Central memory CD8-positive, alpha-beta T cell (primary cell): Measurements from ENCODE around the gene MAML1.

Source experiments
- ATAC-seq: fragments of 150-1000 bp; cut with Tn5 transposase; replicated peaks from 2 replicates; pipeline ENCODE4 v1.10.0; 2022; ENCODE audit warnings: mild to moderate bottlenecking, moderate FRiP score, moderate number of reproducible peaks; ENCODE audit not compliant: poor library complexity, severe bottlenecking; ENCODE audit errors: extremely low read depth
- DNase-seq, 2 donors: peaks; one replicate each; pipeline ENCODE4 v3.0.0; 2021; ENCODE audit warnings: low spot score in 2 of 2
- H3K27ac Mint-ChIP-seq: one replicate; pipeline ENCODE4 v1.8.0; 2022; ENCODE audit warnings: low read depth, mild to moderate bottlenecking, moderate library complexity, mixed read lengths
- H3K27me3 Mint-ChIP-seq: one replicate; pipeline ENCODE4 v1.8.0; 2022; ENCODE audit warnings: mixed read lengths
- H3K36me3 Mint-ChIP-seq: one replicate; pipeline ENCODE4 v1.8.0; 2022; ENCODE audit warnings: mild to moderate bottlenecking, moderate library complexity, mixed read lengths; ENCODE audit not compliant: insufficient read depth
- H3K4me1 Mint-ChIP-seq: one replicate; pipeline ENCODE4 v1.8.0; 2022; ENCODE audit warnings: mixed read lengths
- H3K4me3 Mint-ChIP-seq: one replicate; pipeline ENCODE4 v1.8.0; 2022; ENCODE audit warnings: mild to moderate bottlenecking, moderate library complexity, mixed read lengths
- H3K9me3 Mint-ChIP-seq: one replicate; pipeline ENCODE4 v1.8.0; 2022; ENCODE audit warnings: mixed read lengths

Gene MAML1

DNA sequence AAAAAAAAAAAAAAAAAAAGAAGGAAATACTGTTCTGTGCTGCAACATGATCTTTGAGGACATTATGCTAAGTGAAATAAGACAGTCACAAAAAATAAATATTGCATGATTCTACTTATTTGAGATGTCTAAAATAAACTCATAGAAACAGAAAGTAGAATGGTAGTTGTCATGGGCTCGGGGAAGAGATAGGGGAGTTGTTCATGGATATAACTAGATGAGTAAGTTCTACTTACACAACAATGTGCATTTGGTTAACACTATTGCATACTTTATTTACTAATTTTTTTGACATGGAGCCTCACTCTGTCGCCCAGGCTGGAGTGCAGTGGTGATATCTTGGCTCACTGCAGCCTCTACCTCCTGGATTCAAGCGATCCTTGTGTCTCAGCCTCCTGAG, 15.2 kb downstream of the MAML1 start:
- Mint-ChIP-seq H3K4me1 (peaks cover 39% of the 10 kb centered on the region), H3K9me3 (no peaks in the 10 kb centered on the region), H3K27ac (peak overlapping the region; percentile 24), H3K27me3 (no peaks in the 10 kb centered on the region), H3K36me3 (peaks cover 19% of the 10 kb centered on the region), H3K4me3 (no peak overlapping the region)
- ATAC-seq (no peak), DNase-seq (no peak)

DNA sequence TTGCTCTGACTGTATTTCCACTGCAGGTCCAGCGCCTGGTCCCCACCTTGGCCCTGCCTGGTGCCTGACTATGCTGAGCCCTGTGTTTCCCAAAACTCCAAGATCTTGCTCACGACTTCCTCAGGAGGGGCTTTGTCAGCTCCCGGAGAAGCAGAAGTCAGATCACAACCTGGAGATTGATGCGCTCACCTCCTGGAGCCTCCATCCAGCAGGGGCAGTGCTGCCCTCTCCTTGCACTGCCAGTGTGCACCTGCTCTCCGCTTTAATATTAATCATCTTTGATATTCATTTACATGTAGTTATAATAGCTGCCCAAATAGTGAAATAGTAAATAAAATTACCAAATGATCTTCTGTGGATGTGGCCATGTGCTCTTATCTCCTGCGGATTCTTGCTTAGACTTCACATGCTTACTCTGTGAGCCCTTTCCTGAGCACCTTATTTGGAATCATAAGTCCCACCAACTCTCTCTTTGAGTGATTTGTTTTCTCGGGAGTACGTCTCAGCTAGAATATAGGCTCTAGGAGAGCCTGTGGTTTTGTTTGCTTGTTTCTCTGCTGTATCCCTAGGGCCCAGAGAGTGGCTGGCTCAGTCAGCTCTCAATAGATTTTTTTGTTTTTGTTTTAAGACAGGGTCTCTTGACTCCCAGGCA, 17.4 kb downstream of the MAML1 start:
- DNase-seq (no peak), ATAC-seq (no peak)
- peaks cover 15% of the 10 kb centered on the region for H3K36me3 Mint-ChIP-seq
- H3K9me3 Mint-ChIP-seq = no peaks in the 10 kb centered on the region
- H3K27me3 Mint-ChIP-seq = no peaks in the 10 kb centered on the region
- peaks cover 60% of the 10 kb centered on the region for H3K4me1 Mint-ChIP-seq
- no peak overlapping the region for H3K27ac Mint-ChIP-seq
- no peak overlapping the region for H3K4me3 Mint-ChIP-seq

DNA sequence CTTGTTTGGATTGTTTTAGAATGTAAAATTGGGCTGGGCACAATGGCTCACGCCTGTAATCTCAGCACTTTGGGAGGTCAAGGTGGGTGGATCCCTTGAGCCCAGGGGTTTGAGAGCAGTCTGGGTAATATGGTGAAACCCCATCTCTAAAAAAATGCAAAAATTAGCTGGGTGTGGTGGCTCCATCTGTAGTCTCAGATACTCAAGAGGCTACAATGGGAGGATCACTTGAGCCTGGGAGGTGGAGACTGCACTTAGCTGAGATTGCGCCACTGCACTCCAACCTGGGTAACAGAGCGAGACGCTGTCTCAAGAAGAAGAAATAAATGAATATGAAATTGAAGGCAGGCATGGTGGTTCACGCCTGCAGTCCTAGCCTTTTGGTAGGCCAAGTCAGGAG, 21.3 kb downstream of the MAML1 start:
- Mint-ChIP-seq H3K9me3 (no peaks in the 10 kb centered on the region), H3K36me3 (peaks cover 14% of the 10 kb centered on the region), H3K4me1 (peaks cover 52% of the 10 kb centered on the region), H3K27me3 (no peaks in the 10 kb centered on the region), H3K4me3 (no peak overlapping the region), H3K27ac (peak overlapping the region; percentile 29)
- ATAC-seq (no peak), DNase-seq (no peak)

DNA sequence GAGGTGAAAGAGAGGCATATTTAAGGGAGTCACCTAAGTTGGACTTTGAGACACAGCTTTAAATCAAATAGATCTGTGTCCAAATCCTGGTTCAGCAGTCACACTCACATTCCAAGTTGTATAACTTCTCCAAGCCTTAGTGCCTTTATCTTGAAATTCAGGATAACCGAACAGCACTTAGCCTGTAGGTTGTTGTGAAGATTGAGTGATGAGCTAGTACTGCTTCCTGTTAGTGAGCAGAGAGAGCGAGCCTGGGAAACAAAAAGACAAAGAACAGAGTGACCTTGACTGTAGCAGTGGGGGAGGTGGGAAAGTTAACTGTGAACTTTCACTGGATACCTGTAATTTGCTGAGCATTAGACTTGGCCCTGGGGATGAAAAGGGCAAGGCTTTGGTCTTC, 22.4 kb downstream of the MAML1 start:
- Mint-ChIP-seq H3K36me3 (peaks cover 15% of the 10 kb centered on the region), H3K4me1 (peaks cover 52% of the 10 kb centered on the region), H3K27me3 (no peaks in the 10 kb centered on the region), H3K27ac (peak overlapping the region; percentile 29), H3K4me3 (no peak overlapping the region), H3K9me3 (no peaks in the 10 kb centered on the region)
- DNase-seq (no peak), ATAC-seq (no peak)

DNA sequence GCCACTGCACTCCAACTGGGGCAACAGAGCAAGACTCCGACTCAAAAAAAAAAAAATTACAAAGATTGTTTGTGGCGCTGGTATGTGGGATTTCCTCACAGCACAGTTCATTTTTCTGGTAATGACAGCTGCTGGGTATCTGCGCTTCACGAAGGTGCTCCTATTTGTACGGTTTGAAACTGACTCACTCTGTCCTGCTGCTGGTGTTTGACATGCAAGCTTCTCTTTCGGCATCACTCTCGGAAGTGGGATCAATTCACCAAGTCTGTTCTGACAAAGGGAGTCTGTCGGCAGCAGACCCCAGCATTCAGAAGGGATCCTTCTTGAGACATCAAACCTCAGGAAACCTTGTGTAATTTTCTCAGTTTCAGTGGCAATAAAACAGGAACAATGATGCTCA, 26.3 kb downstream of the MAML1 start:
- Mint-ChIP-seq H3K9me3 (no peaks in the 10 kb centered on the region), H3K27ac (peak overlapping the region; percentile 77), H3K4me3 (no peak overlapping the region), H3K27me3 (no peaks in the 10 kb centered on the region), H3K4me1 (peaks cover 70% of the 10 kb centered on the region), H3K36me3 (peaks cover 13% of the 10 kb centered on the region)
- no peak for ATAC-seq
- DNase-seq = no peak

DNA sequence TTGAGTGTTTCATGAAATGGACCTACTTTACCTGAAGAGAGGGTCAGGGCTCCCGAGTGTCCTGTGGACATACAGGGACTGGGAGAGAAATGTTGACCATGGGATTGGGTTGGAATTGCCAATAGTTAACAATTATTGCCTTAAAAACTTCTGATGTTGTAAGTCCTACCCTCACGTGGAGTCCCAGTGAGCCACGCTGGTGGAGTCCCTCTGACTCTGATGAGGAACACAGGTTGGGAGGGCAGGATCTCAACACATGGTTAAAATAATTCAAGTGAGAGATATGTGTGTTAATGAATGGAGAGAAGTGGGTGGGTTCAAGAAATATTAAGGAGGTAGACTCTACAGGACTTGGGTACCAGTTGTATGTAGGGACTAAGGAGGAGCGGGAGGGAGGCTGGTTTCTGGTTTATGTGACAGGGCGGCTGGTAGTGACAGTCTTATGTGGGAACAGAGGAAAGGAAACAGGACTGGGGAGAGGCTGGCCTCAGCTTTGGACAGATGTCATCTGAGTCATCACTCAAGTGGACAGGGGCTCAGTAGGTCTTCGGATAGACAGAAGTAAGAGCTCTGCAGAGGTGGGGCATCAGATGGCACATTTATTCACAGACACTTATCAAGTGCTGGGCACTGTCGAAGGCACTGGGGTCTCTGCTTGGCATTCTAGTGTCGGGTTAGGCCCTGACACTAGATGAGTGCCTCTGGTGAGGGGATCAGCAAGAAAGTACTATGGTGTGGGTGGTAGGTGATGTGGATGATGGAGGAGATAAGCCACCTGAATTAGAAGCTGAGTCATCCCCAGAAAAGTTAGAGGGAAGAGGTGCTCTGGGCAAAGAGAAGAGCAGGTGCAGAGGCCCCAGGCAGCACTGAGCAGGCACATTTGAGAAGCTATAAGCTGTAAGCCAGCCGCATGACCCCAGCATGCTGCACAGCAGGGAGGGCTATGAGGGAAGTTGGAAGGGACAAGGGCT, 27.2 kb downstream of the MAML1 start:
- Mint-ChIP-seq H3K36me3 (peaks cover 16% of the 10 kb centered on the region), H3K4me3 (no peak overlapping the region), H3K9me3 (no peaks in the 10 kb centered on the region), H3K27me3 (no peaks in the 10 kb centered on the region), H3K4me1 (peaks cover 63% of the 10 kb centered on the region), H3K27ac (peak overlapping the region; percentile 77)
- DNase-seq = no peak
- ATAC-seq = no peak

DNA sequence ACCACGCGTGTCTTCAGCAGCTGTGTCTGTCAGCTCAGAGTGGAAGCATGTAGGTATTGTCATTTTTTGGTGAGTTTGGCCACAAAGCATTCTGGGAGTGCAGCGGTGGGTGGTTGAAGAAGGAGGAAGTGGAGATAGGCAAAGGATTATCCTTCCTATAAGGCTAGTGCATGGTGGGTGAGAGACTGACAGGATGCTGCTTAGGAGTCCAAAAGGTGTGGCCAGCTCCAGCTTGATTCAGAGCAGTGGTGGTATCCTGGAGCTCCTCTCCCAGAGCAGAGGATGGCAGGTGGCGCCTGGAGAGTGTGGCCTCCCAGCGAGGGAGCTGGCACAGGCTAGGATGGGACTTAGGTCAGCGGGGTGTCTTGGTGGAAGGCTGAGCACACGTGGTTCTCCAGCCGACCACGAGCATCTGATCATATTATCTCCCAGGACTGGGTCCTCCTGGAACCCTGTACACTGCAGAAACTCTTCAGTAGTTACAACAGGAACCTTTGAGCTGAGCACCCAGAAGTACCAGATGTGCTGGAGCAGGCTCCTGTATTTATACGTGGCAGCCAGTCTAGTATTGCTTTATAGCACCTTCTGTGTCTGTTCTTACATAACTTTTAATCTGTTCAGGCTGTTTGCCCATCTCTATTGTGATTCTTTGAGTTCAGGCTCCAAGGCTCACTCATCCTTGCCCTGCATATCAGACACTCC, 29.6 kb downstream of the MAML1 start:
- no peaks in the 10 kb centered on the region for H3K27me3 Mint-ChIP-seq
- H3K4me1 Mint-ChIP-seq = peaks cover 48% of the 10 kb centered on the region
- H3K9me3 Mint-ChIP-seq = no peaks in the 10 kb centered on the region
- DNase-seq (peak in 1 of 2 donors; percentile 20), ATAC-seq (peak; percentile 81)
- H3K4me3 Mint-ChIP-seq = no peak overlapping the region
- peak overlapping the region; percentile 56 for H3K27ac Mint-ChIP-seq
- H3K36me3 Mint-ChIP-seq = peaks cover 22% of the 10 kb centered on the region

DNA sequence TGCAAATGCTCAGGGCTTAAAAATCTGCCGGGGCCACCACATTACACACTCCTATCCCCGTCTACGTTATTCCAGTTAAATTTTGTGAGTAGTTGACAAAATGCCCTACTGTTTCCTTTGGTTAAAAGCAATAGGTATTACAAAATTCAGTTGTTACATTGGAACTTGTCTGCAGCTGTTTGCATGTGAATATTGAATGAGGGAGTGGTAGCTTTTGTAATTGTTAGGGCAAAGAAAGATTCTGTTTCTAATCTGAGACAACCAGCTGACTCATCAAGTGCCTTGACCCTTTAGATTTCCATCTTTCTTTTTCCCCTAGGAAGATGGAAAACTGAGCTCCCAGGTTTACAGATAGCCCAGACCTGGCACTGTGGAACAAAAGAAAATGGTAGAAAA, 30.2 kb downstream of the MAML1 start:
- H3K4me1 Mint-ChIP-seq = peaks cover 48% of the 10 kb centered on the region
- DNase-seq (no peak), ATAC-seq (no peak)
- no peak overlapping the region for H3K4me3 Mint-ChIP-seq
- H3K36me3 Mint-ChIP-seq = peaks cover 27% of the 10 kb centered on the region
- no peaks in the 10 kb centered on the region for H3K9me3 Mint-ChIP-seq
- no peak overlapping the region for H3K27ac Mint-ChIP-seq
- no peaks in the 10 kb centered on the region for H3K27me3 Mint-ChIP-seq

DNA sequence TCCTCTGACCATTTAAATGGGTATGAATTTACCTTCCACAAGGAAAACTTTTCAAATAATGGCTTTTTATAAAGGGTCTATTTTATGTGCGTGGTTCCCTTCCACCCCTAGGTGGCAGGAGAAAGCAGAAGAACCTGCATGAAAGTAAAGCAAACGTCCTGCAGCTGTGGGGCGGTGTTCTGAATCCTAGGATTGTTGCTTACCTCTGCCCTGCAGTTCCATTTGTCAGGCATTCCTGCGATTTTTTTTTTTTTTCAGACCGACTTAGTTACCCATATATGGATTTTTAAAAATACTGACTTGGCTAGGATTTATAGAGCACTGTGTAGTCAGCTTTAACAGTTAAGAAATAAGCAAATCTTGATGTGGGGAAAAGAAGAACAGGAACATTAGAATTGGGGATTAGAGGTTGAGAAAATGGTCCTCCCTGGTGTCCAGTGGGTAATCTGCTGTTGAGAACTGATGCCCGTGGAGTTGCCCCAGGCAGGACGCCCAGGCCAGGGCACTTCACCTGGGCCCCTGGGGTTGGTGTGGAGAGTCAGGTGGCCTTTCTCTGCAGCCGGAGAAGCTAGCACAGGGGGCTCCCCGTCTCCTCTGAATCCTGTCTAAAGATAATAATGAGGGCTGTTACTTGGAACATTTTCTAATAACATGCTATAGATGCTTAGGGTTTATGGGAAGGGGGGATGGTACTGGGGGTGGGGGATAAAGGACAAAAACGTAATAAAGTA, 30.8 kb downstream of the MAML1 start:
- peak; percentile 53 for ATAC-seq
- Mint-ChIP-seq H3K27me3 (no peaks in the 10 kb centered on the region), H3K4me1 (peaks cover 48% of the 10 kb centered on the region), H3K36me3 (peaks cover 28% of the 10 kb centered on the region), H3K4me3 (no peak overlapping the region), H3K27ac (no peak overlapping the region), H3K9me3 (no peaks in the 10 kb centered on the region)
- DNase-seq = peak in 1 of 2 donors; percentile 18

DNA sequence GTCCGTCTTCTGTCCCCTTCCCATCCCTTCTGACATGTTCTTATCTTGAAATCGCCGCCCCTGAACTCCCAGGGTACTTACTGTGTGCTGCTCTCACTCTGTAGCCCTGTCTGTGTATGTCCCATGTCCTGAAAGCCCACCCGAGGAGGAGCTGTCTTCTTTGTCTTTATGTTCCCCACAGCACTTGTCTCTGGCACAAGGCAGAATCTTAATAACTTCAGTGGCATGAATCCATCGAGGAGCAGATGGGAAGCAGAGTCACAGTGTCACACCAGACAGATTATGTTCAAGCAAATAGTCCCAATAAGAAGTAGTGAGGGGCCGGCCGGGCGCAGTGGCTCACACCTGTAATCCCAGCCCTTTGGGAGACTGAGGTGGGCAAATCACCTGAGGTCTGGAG, 31.4 kb downstream of the MAML1 start:
- Mint-ChIP-seq H3K4me1 (peaks cover 47% of the 10 kb centered on the region), H3K27me3 (no peaks in the 10 kb centered on the region), H3K4me3 (no peak overlapping the region), H3K9me3 (no peaks in the 10 kb centered on the region), H3K27ac (no peak overlapping the region), H3K36me3 (peaks cover 28% of the 10 kb centered on the region)
- DNase-seq (no peak), ATAC-seq (no peak)

DNA sequence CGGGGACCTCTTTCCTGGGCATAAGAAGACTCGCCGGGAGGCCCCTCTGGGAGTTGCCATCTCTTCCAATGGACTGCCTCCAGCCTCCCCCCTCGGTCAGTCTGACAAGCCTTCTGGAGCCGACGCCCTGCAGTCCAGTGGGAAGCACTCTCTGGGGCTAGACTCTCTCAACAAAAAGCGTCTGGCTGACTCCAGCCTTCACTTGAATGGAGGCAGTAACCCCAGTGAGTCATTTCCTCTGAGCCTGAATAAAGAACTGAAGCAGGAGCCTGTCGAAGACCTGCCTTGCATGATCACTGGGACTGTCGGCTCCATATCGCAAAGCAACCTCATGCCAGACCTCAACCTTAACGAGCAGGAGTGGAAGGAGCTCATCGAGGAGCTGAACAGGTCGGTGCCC, 32.8 kb downstream of the MAML1 start:
- Mint-ChIP-seq H3K4me1 (peaks cover 33% of the 10 kb centered on the region), H3K27me3 (no peaks in the 10 kb centered on the region), H3K36me3 (peaks cover 36% of the 10 kb centered on the region), H3K4me3 (no peak overlapping the region), H3K9me3 (no peaks in the 10 kb centered on the region), H3K27ac (peak overlapping the region; percentile 13)
- ATAC-seq = no peak
- no peak for DNase-seq

DNA sequence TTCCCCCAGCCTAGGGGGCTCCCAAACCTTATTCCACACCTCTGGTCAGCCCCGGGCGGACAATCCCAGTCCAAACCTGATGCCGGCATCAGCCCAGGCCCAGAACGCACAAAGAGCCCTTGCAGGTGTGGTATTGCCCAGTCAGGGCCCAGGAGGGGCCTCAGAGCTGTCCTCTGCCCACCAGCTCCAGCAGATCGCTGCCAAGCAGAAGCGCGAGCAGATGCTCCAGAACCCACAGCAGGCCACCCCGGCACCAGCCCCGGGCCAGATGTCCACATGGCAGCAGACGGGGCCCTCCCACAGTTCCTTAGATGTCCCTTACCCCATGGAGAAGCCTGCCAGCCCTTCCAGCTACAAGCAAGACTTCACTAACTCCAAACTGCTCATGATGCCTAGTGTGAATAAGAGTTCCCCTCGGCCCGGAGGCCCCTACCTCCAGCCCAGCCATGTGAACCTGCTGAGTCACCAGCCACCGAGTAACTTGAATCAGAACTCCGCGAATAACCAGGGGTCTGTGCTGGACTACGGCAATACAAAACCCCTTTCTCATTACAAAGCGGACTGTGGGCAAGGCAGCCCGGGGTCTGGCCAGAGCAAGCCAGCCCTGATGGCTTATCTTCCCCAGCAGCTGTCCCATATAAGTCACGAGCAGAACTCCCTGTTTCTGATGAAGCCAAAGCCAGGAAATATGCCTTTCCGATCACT, 33.6 kb downstream of the MAML1 start:
- Mint-ChIP-seq H3K36me3 (peaks cover 41% of the 10 kb centered on the region), H3K9me3 (no peaks in the 10 kb centered on the region)

More for the DNA sequence above, 33.6 kb downstream of the MAML1 start:
- H3K27ac Mint-ChIP-seq = peak overlapping the region; percentile 13
- H3K27me3 Mint-ChIP-seq = no peaks in the 10 kb centered on the region
- DNase-seq (no peak), ATAC-seq (no peak)
- H3K4me1 Mint-ChIP-seq = peaks cover 29% of the 10 kb centered on the region
- H3K4me3 Mint-ChIP-seq = no peak overlapping the region
